Endothelial cell (in vitro differentiated cells): ENCODE measurements around the gene WDFY2. TPM values are rescaled to one million over a fixed set of nuclear protein-coding genes. Genes with fewer than 3 reads are reported as not detected.
"Not testable (repeated sequence)": the region's sequence is repeated elsewhere in the genome, so short reads cannot be mapped to it uniquely, and the experiment has no call there.

ENCODE experiments used
- DNase-seq: peaks from one replicate; pipeline ENCODE4 v3.0.0; 2021; ENCODE audit warnings: low spot score
- H3K27ac Mint-ChIP-seq: one replicate; pipeline ENCODE4 v1.8.0; 2021; ENCODE audit warnings: mixed read lengths, inconsistent platforms; ENCODE audit not compliant: unreplicated experiment
- H3K27me3 Mint-ChIP-seq: one replicate; pipeline ENCODE4 v1.8.0; 2021; ENCODE audit warnings: mild to moderate bottlenecking, moderate library complexity, mixed read lengths, inconsistent platforms; ENCODE audit not compliant: unreplicated experiment
- H3K36me3 Mint-ChIP-seq: one replicate; pipeline ENCODE4 v1.8.0; 2021; ENCODE audit warnings: mild to moderate bottlenecking, low read depth, mixed read lengths, inconsistent platforms; ENCODE audit not compliant: unreplicated experiment
- H3K4me1 Mint-ChIP-seq: one replicate; pipeline ENCODE4 v1.8.0; 2021; ENCODE audit warnings: mild to moderate bottlenecking, mixed read lengths, inconsistent platforms; ENCODE audit not compliant: unreplicated experiment
- H3K4me3 Mint-ChIP-seq: one replicate; pipeline ENCODE4 v1.8.0; 2021; ENCODE audit warnings: mild to moderate bottlenecking, mixed read lengths, inconsistent platforms; ENCODE audit not compliant: unreplicated experiment
- H3K9me3 Mint-ChIP-seq: one replicate; pipeline ENCODE4 v1.8.0; 2021; ENCODE audit warnings: mixed read lengths, inconsistent platforms; ENCODE audit not compliant: unreplicated experiment
- total RNA-seq: library from RNA; stranded (reverse); fragmentation: NEBNext Ultra II Directional; extraction: Animal tissue kit (Norgen Biotek cat#: 25700); gene quantifications from one replicate; pipeline ENCODE4 v1.2.1, GENCODE V29; 2021; ENCODE audit not compliant: unreplicated experiment
- TF ChIP-seq, protein P1 (sequence below): fragments of 200-600 bp; sonication (generic); IDR thresholded peaks from one replicate; pipeline ENCODE4 v1.5.0; 2021; ENCODE audit warnings: antibody characterized with exemption; ENCODE audit not compliant: unreplicated experiment

The WDFY2 gene
- total RNA-seq, 1 donor from 2014 or later: 22.7 TPM

DNA sequence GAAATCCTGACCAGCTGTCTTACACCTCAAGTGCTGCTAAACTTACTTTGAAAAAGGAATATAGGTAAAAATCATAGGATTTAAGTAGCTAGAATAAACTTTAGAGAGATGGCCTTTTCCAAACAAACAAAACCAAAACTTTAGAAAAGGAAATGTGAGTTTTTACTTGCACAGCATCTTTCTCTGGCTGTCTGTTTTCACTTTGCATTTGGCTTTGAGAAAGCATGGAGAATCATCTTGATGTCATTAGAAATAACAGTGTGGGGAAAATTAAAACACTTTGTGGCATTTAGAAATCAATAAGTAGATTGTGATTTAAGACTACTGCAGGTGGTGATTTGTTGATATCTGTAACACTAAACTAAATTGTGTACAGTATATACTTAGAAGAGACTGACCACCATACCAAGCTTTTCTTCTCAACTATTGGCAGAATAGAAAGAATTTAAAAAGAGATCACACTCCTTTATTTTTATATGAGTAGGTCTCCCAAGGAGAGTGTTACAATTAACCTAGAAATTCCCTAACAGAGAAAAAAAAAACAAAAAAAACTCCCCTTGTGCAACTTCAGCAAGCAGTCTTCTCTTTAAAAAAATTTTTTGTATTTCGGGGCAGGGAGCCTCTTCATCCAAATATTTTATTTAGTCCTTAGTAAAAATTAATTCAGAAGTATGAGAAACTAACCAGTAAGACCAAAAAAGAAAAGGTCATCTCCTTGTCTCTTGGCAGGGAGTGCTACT is 6.1 kb downstream of the WDFY2 start:
- DNase-seq: no peak
- H3K4me1 Mint-ChIP-seq: peaks cover 52% of the 10 kb centered on the region
- H3K36me3 Mint-ChIP-seq: peaks cover 1% of the 10 kb centered on the region
- no peaks in the 10 kb centered on the region for H3K9me3 Mint-ChIP-seq
- peaks cover 2% of the 10 kb centered on the region for H3K27me3 Mint-ChIP-seq
- TF ChIP-seq, protein P1, sequence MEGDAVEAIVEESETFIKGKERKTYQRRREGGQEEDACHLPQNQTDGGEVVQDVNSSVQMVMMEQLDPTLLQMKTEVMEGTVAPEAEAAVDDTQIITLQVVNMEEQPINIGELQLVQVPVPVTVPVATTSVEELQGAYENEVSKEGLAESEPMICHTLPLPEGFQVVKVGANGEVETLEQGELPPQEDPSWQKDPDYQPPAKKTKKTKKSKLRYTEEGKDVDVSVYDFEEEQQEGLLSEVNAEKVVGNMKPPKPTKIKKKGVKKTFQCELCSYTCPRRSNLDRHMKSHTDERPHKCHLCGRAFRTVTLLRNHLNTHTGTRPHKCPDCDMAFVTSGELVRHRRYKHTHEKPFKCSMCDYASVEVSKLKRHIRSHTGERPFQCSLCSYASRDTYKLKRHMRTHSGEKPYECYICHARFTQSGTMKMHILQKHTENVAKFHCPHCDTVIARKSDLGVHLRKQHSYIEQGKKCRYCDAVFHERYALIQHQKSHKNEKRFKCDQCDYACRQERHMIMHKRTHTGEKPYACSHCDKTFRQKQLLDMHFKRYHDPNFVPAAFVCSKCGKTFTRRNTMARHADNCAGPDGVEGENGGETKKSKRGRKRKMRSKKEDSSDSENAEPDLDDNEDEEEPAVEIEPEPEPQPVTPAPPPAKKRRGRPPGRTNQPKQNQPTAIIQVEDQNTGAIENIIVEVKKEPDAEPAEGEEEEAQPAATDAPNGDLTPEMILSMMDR: no peak
- no peak overlapping the region for H3K4me3 Mint-ChIP-seq
- no peak overlapping the region for H3K27ac Mint-ChIP-seq

DNA sequence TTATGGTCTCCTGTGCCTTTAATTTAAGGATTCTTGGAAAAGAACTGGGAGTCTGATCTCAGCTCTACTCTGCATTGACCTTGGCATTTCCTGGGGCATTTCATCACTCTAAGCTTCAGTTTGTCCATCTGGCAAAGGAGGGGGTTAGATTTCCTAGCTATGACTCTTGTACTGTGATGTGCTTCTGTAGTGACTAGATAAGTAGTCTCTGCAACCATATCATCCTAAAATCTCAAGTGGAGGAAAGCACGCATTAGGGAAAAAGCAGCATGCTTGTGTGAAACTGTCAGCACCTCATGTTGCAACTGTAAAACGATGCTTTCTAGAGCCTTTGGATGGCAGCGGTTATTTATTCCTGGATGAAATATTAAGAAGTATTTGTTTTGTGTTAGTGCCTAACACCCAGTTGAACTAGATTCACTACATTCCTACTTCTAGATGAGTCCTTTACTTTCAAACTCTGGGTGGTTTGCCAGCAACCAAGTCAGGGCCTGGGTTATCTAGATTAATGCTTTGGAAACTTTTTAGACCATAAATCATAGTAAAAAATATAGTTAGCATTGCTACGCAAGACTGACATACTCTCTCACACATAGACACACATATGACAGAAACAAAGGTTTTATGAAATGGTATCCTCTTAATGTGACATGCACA is 6.8 kb downstream of the WDFY2 start:
- TF ChIP-seq, protein P1: no peak
- Mint-ChIP-seq H3K4me3 (no peak overlapping the region), H3K27me3 (peaks cover 1% of the 10 kb centered on the region), H3K4me1 (peaks cover 47% of the 10 kb centered on the region), H3K27ac (no peak overlapping the region), H3K36me3 (no peaks in the 10 kb centered on the region), H3K9me3 (no peaks in the 10 kb centered on the region)
- DNase-seq: no peak

DNA sequence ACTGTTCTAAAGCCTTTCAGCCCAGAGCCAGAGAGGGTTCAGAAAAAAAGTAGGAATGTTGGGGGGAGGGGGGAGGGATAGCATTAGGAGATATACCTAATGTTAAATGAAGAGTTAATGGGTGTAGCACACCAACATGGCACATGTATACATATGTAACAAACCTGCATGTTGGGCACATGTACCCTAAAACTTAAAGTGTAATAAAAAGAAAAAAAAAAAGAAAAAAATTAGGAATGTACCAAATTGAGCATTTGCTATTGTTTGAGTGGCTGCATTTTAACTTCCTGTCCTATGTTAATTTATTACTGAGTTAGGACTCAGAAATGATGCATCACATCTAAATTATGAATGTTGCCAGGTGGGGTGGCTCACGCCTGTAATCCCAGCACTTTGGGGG is 7.7 kb downstream of the WDFY2 start:
- not testable (repeated sequence) for H3K36me3 Mint-ChIP-seq, H3K27me3 Mint-ChIP-seq, H3K27ac Mint-ChIP-seq, H3K9me3 Mint-ChIP-seq, DNase-seq, H3K4me3 Mint-ChIP-seq
- H3K4me1 Mint-ChIP-seq: peaks cover 52% of the 10 kb centered on the region

DNA sequence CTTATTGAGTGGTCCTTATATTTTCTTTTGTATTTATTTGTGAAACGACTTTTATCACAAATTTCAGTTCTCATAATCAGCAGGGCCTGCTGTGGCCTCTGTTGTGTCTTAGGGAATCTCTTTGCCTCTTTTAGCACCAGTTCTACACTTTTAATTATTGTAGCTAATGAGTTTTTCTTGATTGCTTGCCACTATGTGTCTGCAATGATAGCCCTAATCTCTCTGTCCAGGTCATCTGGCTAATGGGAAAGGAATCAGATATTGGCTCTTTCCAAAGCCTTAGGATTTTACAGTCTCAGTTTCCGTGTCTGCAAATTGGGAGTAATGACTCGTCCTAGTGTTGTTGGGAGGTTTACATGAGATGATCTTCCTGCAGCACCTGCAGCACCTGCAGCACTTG is 10.2 kb downstream of the WDFY2 start:
- peaks cover 30% of the 10 kb centered on the region for H3K4me1 Mint-ChIP-seq
- TF ChIP-seq, protein P1: no peak
- no peak for DNase-seq
- no peak overlapping the region for H3K27ac Mint-ChIP-seq
- H3K9me3 Mint-ChIP-seq: no peaks in the 10 kb centered on the region
- no peaks in the 10 kb centered on the region for H3K36me3 Mint-ChIP-seq
- H3K4me3 Mint-ChIP-seq: no peak overlapping the region
- no peaks in the 10 kb centered on the region for H3K27me3 Mint-ChIP-seq

DNA sequence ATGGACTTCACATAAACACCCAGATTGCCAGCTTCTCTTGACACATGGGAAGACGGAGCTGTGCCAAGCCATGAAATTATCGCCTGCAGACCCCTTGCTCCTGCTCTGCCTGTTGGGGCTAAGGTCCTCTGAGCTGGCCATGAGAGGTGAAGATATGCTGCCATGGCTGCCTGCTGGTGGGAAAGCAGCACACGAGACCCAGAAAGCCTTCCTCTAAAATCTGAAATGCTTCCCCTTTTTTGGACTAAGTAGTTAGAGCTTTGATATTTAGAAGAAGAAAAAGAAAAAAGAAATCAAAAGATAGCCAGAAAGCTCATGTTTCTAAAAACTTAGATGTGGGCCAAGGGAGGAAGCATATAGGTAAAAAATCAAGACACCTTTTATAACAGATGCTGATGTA is 11.2 kb downstream of the WDFY2 start:
- no peaks in the 10 kb centered on the region for H3K27me3 Mint-ChIP-seq
- H3K4me1 Mint-ChIP-seq: peaks cover 28% of the 10 kb centered on the region
- TF ChIP-seq, protein P1: no peak
- no peak overlapping the region for H3K4me3 Mint-ChIP-seq
- no peak for DNase-seq
- no peaks in the 10 kb centered on the region for H3K36me3 Mint-ChIP-seq
- H3K9me3 Mint-ChIP-seq: no peaks in the 10 kb centered on the region
- H3K27ac Mint-ChIP-seq: no peak overlapping the region
